Fibroblast of villous mesenchyme (primary cell): ENCODE results near the gene WFDC6. TPM values are rescaled to one million over a fixed set of nuclear protein-coding genes. Genes with fewer than 3 reads are reported as not detected.
A peak's percentile ranks its signal among the peaks of the same experiment; 100 is the strongest.

Source experiments
- DNase-seq: peaks from one replicate; pipeline ENCODE4 v3.0.0-alpha.2; 2010; ENCODE audit warnings: low read depth
- H3K4me3 ChIP-seq: 2 replicates; pipeline ENCODE4 v1.5.1; 2011; ENCODE audit warnings: low read depth, mild to moderate bottlenecking, low read length
- CTCF ChIP-seq: IDR thresholded peaks from 2 replicates; pipeline ENCODE4 v1.5.1; 2012; ENCODE audit warnings: low read depth, mild to moderate bottlenecking, low read length; ENCODE audit not compliant: insufficient read depth
- total RNA-seq: library from RNA; depleted of rRNA; stranded (reverse); fragments of >200 nt; gene quantifications from 2 replicates; pipeline ENCODE4 v1.2.3, GENCODE V29; 2012

WFDC6 gene
- total RNA-seq, 1 donor: not detected

GRCh38 chr20:45548410-45548809 lies 9.1 kb upstream of the WFDC6 start:
- DNase-seq: no peak
- no peak for TF ChIP-seq CTCF
- no peak overlapping the region for H3K4me3 ChIP-seq

GRCh38 chr20:45547206-45547770 lies 8.0 kb upstream of the WFDC6 start, which contains the start of gene EPPIN:
Gene EPPIN, minus strand, starts transcription at chr20:45547401. Its CDS starts 44 bp downstream, at chr20:45547357.
- no peak for DNase-seq
- TF ChIP-seq CTCF: no peak
- no peak within 1 kb of the TSS for H3K4me3 ChIP-seq

- peak; percentile 51 for DNase-seq
- no peak overlapping the region for H3K4me3 ChIP-seq
- TF ChIP-seq CTCF: peak; percentile 57
Measured at GRCh38 chr20:45545754-45546453, 6.6 kb upstream of the WFDC6 start.

- TF ChIP-seq CTCF: no peak
- H3K4me3 ChIP-seq: no peak overlapping the region
- DNase-seq: no peak
Measured at GRCh38 chr20:45545351-45545750, 6.1 kb upstream of the WFDC6 start.

- no peak for DNase-seq
- no peak overlapping the region for H3K4me3 ChIP-seq
- no peak for TF ChIP-seq CTCF
Measured at GRCh38 chr20:45538209-45538799, 978 bp downstream of the WFDC6 start.

- DNase-seq: no peak
- no peak for TF ChIP-seq CTCF
- no peak overlapping the region for H3K4me3 ChIP-seq
Measured at GRCh38 chr20:45527294-45527693, 12.0 kb downstream of the WFDC6 start.

- H3K4me3 ChIP-seq: no peak overlapping the region
- TF ChIP-seq CTCF: no peak
- DNase-seq: no peak
Measured at GRCh38 chr20:45523821-45524220, 15.5 kb downstream of the WFDC6 start.
